AG04449 (cell line): Measurements from ENCODE around the gene YIF1A.
A peak's percentile ranks its signal among the peaks of the same experiment; 100 is the strongest.

ENCODE experiments used
- CTCF ChIA-PET: fragments of 350-600 bp; formaldehyde crosslinking; extraction: SDS; loops from one replicate; lab custom pipeline; 2021; ENCODE audit warnings: antibody characterized with exemption; lab: Yijun Ruan, JAX
- POLR2A ChIA-PET: fragments of 400-600, 350-600 bp; formaldehyde crosslinking; extraction: SDS; loops from one replicate; lab custom pipeline; 2020; ENCODE audit warnings: antibody characterized with exemption, inconsistent platforms; lab: Yijun Ruan, JAX
- DNase-seq: peaks from one replicate; pipeline ENCODE4 v3.0.0-alpha.2; 2010; ENCODE audit warnings: low read depth, low spot score
- H3K4me3 ChIP-seq: 2 replicates; pipeline ENCODE4 v1.5.1; 2011; ENCODE audit warnings: low read depth, mild to moderate bottlenecking, control low read depth, low read length
- CTCF ChIP-seq: IDR thresholded peaks from one replicate; pipeline ENCODE4 v1.5.1; 2011; ENCODE audit warnings: mild to moderate bottlenecking, moderate library complexity, low read length, control low read depth, inconsistent platforms; ENCODE audit not compliant: insufficient read depth; ENCODE audit errors: missing control alignments

Gene YIF1A

GRCh38 chr11:66274219-66274618 is 14.7 kb downstream of the YIF1A start:
- DNase-seq = no peak
- TF ChIP-seq CTCF = no peak
- H3K4me3 ChIP-seq = no peak overlapping the region
- ChIA-PET CTCF (interaction anchor here (1.6 to 10.3 kb wide), 2 partner anchors 8 to 38 kb away, joined by 4 to 144 read pairs; no protein-coding TSS in a partner anchor), POLR2A (no interaction called here)

- CTCF ChIA-PET = interaction anchor here (1.0 to 10.3 kb wide), 4 partner anchors 10 to 50 kb away, joined by 3 to 144 read pairs (median 4); no protein-coding TSS in a partner anchor
- POLR2A ChIA-PET = interaction anchor here (1.0 kb wide), 1 partner anchor 40 kb away, joined by 3 read pairs; no protein-coding TSS in a partner anchor
- DNase-seq = no peak
- no peak overlapping the region for H3K4me3 ChIP-seq
- TF ChIP-seq CTCF = no peak
Observed at GRCh38 chr11:66272596-66272995, 16.3 kb downstream of the YIF1A start.

GRCh38 chr11:66271816-66272215 is 17.1 kb downstream of the YIF1A start:
- TF ChIP-seq CTCF = no peak
- no peak for DNase-seq
- ChIA-PET POLR2A (interaction anchor here (0.6 to 1.3 kb wide), 2 partner anchors 9 to 250 kb away, joined by 4 to 5 read pairs; no protein-coding TSS in a partner anchor), CTCF (interaction anchor here (1.0 to 10.3 kb wide), 3 partner anchors 11 to 50 kb away, joined by 4 to 144 read pairs (median 5); no protein-coding TSS in a partner anchor)
- no peak overlapping the region for H3K4me3 ChIP-seq

GRCh38 chr11:66268952-66269905 is 19.7 kb downstream of the YIF1A start:
- peak; percentile 27 for TF ChIP-seq CTCF
- ChIA-PET CTCF (interaction anchor here (0.7 to 10.3 kb wide), 8 partner anchors 13 to 380 kb away, joined by 3 to 144 read pairs (median 4); partner anchors contain the start of genes FIBP, RIN1 and YIF1A), POLR2A (interaction anchor here (2.1 kb wide), 1 partner anchor 19 kb away, joined by 15 read pairs; the partner anchor contains the start of gene YIF1A)
- no peak for DNase-seq
- H3K4me3 ChIP-seq = peak overlapping the region; percentile 96

- CTCF ChIA-PET = interaction anchor here (0.7 to 10.3 kb wide), 13 partner anchors 14 to 380 kb away, joined by 3 to 144 read pairs (median 4); partner anchors contain the start of genes CD248, FIBP, RIN1 and YIF1A
- POLR2A ChIA-PET = interaction anchor here (0.5 to 2.1 kb wide), 4 partner anchors 12 to 1047 kb away, joined by 3 to 15 read pairs (median 4); partner anchors contain the start of gene YIF1A
- peak; percentile 92 for DNase-seq
- peak within 1 kb of the TSS; percentile 96 for H3K4me3 ChIP-seq
- TF ChIP-seq CTCF = no peak
Observed at GRCh38 chr11:66268244-66268951, 20.5 kb downstream of the YIF1A start, which contains the start of gene RAB1B. RAB1B (plus strand) TSS chr11:66268639; CDS start chr11:66268680, 41 bp downstream.
